NCI-H2196 (cell line): ENCODE data around the gene FNDC5.

Experiments
- DNase-seq: peaks from one replicate; lab custom pipeline; 2025; ENCODE audit not compliant: unreplicated experiment; lab: John Stamatoyannopoulos, UW

The FNDC5 gene

GRCh38 chr1:32865639-32866405 is 4.9 kb downstream of the FNDC5 start:
- no peak for DNase-seq

DNA sequence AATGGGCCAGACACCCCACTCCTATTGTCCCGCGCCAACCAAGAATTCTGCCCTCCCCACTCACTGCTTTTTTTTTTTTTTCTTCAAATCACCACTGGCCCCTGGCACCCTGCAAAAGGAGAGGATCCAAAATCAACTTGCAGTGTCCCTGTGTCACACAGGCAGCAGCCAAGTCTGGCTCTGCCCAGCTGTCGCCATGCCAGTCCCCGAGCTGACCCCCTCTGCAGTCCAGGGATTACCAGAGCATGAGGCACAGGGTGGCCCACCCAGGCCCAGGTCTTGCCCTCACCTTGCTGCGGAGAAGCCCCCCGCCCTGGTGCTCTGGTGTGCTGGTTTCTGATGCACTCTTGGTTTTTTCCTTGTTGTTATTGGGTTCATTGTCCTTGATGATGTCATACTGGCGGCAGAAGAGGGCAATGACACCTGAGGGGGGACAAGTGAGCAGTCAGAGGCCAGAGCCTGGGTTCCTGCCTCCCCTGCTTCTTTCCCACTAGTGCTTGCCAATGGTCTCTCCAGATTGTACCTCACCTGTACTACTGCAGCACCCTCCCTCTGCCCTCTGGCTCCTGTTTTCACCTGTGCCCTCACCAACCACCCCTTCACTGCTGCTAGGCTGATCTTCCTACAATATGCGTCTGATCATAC is 6.2 kb downstream of the FNDC5 start:
- DNase-seq, result no peak

GRCh38 chr1:32863881-32864245 is 6.8 kb downstream of the FNDC5 start:
- no peak for DNase-seq

GRCh38 chr1:32863218-32863880 is 7.4 kb downstream of the FNDC5 start:
- DNase-seq, result no peak

DNA sequence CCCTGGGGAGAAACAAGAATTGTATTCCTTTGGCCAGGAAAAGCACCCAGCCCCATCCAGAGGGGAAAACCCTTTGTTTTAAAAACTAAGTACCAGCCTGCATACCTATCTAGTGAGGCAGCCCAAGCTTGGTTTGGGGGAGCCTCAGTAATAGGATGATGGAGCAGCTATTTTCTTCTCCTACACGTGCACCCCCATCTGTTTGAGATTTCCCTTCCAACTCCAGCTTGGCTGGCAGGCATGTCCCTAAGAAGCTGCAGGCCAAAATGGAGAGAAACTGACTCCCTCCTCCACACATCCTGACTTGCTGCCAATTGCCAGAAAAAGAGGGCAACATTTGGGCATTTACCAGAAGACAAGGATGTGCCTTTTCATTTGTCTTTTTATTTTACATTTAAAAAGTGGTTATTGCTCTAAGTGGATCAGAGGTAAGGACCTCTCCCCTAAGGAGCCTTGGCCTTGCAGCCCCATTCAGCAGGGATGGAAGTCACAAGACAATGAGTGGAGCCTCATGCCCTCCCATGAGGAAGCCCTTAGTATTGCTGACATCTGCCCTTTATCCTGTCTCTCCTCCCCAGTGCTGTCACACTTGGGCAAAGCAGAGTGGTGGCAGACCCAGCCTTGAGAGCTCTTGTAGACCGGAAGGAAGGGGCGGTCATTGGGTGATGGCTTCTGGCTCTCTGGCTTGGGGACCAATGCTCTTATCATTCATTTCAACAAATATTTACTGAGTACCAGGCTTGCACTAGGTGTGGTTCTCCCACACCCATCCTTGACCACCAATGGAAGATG is 8.6 kb downstream of the FNDC5 start:
- DNase-seq, result no peak

DNA sequence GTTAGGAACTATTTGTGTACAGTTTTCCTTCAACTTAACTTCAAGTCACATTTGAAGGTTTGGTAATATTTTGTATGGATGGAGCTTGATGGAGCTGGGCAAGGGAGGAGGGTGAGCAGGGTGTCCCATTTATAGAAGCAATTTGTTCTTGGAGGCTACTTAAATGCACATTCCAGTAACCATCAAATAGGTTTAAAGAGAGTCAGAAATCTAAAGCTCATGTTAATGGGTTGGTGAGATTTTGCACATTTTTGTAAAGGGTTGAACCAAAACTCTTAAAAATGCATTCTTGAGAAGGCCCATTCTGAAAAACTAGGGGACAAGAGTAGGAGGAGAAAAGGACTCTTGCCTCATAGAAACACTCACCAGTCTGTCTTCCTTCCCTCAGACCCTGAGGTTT is 10.1 kb downstream of the FNDC5 start:
- DNase-seq, result no peak

- no peak for DNase-seq
These were observed 10.8 kb downstream of the FNDC5 start for GRCh38 chr1:32859915-32860314.

DNA sequence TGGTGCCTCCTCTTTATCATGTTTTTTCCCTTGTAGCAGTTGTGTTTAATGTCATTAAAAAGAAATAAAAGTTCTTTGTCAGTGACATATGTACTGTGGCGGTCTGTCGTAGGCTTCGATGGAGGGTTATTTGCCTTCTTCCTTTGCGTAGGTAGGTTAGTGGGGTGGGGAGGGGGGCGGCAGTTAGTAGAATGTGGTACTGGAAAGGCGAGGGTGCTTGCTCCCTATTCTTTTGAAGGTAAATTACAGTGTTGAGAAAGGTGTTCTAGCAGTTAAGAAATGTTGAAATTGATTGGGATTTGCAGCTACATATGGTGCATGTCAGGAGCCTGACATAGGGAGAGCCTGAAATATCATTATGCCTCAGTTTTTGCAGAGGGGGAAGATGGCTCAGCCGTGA is 11.9 kb downstream of the FNDC5 start:
- no peak for DNase-seq

DNA sequence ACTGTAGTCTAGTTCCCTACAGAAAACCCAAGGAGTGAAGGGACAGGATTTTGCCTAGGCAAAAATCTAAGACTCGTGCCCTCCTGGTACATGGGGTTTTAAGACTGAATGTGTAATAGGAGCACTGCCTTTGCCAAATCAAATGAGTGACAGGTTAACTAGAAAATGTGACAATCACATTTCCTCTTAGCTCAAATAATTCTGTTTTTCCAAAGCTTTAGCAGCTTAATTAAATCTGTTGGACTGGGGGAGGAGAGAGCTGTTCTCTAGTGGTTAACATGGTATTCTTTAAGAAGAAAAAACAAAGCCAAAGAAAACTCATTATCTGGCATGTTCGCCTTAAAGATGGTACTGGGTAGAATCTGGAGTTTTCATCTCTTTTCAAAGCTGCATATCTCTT is 12.6 kb downstream of the FNDC5 start:
- DNase-seq, result no peak

DNA sequence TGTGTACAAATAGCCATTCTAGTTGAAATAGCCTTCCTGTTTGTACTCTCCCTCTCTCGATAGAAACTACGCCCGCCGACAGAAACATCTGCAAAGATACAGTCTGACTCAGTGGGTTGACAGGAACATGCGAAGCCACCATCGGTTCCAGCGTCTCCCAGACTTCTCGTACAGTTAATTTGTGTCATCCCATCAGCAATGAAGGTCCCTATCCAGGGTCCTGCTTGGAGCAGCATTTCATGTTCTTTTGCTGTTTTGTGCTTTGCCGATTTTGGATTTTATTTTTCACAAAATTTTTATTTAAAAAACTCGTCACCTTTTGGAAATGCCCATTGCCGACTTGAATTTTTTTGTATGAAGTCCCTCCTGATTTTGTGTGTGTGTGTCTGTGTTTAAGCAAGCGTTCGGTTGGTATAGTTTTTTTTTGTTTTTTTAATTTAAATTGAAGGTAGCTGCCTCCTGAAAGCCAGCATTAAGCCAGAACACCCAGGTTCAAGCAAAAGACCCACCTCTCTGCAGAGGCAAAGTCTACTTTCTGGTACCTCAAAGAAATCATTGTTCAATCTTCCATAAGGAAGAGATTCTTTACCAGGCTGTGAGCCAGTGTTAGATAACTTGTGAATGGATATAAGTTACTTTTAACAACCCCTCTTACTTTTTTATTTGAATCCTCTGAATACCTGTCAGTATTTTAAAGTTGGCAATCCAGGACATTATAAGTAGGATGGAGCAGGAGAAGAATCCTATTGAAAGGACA is 14.7 kb downstream of the FNDC5 start:
- no peak for DNase-seq

DNA sequence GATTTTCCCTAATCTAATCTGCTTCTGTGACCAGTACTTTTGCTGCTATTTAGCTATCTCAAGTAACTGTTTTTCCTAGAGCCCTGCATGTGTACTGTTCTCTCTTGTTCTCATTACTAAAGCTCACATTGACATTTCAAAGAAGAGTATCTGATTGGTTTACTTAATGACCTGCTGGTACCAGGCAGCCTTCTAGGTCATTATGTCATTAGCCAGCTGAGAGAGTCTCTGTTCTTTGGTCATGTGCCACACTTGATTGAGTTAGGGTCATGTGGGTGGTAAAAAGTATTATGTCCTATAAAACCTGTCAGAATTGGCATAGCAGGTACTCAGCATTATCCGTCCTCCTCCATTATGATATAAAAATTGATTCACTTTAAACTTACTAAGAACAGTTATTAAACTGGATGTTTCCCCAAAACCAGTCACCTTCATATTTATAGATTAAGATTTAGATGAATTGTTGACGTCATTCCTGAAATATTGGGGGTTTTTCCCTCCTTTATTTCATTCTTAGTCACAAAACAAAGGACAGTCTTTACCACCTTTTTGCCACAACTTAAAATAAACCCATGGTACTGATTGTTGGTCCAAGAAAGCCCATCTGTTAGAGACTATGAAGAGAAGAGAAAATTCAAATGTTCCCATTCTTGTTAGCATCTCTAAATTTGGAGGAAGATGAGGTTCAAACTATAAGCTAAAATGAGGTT is 22.2 kb downstream of the FNDC5 start:
- DNase-seq, result no peak

DNA sequence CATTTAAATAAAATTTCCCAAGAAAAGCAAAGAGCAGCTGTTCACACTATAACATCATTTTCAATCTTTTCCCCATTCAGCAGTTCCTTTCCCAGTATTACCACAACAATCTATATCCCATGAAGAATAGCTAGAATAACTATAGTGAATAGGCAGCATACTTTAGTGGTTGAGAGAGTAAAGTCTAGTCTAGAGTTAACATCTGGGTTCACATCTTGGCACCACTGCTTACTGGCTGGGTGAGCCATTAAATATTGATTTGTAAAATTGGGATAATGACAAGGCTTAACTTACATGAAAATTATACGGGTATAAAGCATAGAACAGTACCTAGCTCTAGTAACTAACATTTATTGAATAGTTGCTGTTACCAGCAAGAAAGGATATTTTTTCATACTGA is 38.8 kb downstream of the FNDC5 start:
- no peak for DNase-seq

GRCh38 chr1:32830092-32830852 is 40.4 kb downstream of the FNDC5 start:
- peak; percentile 18 for DNase-seq

DNA sequence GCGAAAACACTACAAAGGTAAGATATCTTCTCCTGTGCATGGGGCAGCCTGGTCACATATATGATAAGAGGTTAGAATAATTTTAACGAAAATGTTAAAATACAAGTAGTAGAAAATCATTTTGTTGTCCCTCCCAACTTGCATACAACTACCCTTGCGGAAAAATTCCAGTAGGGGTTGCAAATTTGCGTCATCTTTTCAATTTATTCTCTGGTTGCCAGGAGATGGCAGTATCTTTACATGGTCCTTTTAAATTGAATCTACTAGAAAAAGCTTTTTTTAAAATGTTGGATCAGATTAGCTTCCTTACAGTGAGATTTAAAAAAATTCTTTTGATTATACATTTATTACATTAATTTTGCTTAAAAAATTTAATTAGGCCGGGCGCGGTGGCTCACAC is 42.4 kb downstream of the FNDC5 start:
- peak; percentile 33 for DNase-seq

DNA sequence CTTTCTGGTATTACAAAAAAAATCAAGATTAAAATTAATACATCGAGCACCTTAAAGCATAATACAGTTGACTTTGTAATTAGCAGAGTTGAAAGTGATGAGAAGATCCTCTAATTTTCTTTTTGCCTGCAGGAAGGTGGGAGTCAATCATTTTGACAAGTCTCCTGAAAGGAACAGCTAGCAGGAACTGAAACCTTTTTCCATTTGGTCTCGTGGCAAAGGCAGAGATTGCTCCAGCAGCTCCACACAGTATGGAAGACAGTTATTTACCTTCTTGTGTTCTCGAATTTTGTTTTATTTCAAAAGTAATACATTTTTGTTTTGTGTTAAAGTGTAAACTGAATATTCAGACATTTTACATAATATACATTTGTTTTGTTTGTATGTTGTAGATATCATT is 45.5 kb downstream of the FNDC5 start:
- no peak for DNase-seq

- no peak for DNase-seq
These were observed 51.7 kb downstream of the FNDC5 start for GRCh38 chr1:32818804-32819541.

GRCh38 chr1:32817815-32818786 is 52.6 kb downstream of the FNDC5 start:
- peak; percentile 75 for DNase-seq
